GM18907 (cell line): ENCODE data around the gene NPM1.
"Not testable (repeated sequence)": the region's sequence is repeated elsewhere in the genome, so short reads cannot be mapped to it uniquely, and the experiment has no call there.

Source experiments
- ATAC-seq: cut with Tn5 transposase; IDR thresholded peaks from one replicate; pipeline ENCODE4 v1.9.1; 2021; ENCODE audit warnings: mild to moderate bottlenecking, moderate library complexity; ENCODE audit not compliant: unreplicated experiment

The NPM1 gene, protein sequence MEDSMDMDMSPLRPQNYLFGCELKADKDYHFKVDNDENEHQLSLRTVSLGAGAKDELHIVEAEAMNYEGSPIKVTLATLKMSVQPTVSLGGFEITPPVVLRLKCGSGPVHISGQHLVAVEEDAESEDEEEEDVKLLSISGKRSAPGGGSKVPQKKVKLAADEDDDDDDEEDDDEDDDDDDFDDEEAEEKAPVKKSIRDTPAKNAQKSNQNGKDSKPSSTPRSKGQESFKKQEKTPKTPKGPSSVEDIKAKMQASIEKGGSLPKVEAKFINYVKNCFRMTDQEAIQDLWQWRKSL

DNA sequence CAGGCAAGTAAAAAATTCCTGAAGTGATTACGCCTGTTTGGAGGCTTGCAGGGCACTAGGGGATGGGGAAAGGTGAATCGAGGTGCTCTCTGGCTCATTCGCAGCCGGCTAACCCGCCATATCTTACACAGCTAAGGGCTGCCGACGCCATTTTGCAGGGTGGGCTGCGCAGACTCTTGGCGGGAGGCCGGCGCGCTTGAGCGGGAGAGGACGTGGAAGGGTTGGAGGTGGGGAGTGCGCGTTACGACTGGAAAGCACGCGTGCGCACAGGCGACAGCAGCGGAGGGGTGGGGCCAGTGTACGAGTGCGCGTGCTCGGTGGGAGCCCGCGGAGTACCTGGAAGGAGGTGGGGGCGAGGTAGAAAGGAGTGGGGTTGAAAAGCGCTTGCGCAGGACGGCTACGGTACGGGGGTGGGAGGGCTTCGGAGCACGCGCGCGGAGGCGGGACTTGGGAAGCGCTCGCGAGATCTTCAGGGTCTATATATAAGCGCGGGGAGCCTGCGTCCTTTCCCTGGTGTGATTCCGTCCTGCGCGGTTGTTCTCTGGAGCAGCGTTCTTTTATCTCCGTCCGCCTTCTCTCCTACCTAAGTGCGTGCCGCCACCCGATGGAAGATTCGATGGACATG, at the start of gene NPM1:
TSS of gene NPM1 (plus strand) at position 505 of the 625 bp plus-strand sequence. CDS start at position 605, 100 bp downstream.
- ATAC-seq, result peak; percentile 82

DNA sequence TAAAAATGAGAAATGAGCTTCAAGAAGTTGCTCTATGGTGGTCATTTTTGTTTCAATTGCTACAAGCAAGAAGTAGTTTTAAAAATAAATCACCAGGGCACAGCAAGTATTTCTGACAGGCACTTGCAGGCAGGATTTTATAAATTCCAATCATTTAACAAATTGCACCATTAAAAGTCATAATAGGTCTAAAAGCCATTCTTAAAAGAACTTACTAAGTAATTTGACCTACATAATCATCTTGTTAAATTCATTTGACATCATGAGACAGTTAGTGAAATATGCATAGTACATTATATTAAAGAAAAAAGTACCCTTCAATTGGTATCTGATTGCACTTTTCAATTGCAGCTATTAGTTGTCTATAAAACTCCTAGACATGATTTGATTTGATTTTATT, 47.6 kb upstream of the NPM1 start:
- no peak for ATAC-seq

DNA sequence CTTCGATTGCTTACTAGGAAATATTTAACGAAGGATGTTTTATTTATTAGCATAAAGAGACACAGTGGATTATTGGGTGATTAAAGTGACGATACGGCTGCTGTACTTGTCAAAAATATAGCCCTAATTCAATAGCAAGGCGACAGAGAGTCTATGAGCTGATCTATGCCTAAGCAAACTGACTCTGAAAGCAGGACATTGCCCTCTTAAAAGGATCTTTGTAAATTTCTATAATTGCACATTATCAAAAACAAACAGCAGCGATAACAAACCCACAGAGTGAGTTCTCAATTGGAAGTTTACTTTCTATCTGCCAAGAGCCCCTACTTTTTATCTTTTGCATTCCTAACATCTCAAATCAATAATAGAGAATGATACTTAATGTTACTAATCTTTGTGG, 47.2 kb upstream of the NPM1 start:
- no peak for ATAC-seq

DNA sequence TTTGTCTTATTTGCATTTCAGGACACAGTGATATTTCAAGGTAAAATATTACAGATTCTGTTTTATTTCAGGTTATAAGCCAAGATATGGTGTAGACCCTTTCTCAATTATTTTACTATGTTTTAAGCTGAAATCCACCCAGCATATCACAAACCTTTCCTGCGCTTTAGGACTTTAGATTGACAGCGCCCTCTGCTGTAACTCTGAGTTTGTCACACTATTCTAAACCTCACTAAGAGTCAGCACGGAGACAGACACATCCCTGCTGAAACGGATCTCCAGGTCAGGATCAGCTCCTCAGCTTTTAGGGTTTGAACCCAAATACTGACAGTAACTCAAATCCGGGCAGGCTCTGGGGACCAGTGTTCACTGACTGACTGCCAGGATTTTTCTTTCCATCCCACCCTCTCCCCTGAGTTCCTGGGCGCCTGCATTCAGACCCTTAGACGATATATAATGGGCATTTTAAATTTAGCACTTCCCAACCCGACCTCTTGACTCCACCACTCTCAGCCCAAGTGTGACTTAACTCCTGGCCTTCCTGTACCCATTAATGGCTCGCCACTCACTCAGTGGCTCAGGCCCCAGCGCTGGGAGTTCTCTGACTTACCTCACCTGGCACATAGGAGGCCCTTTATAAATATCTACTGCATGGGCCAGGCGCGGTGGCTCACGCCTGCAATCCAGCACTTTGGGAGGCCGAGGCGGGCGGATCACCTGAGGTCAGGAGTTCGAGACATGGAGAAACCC, 45.1 kb upstream of the NPM1 start:
- ATAC-seq, result peak; percentile 51

DNA sequence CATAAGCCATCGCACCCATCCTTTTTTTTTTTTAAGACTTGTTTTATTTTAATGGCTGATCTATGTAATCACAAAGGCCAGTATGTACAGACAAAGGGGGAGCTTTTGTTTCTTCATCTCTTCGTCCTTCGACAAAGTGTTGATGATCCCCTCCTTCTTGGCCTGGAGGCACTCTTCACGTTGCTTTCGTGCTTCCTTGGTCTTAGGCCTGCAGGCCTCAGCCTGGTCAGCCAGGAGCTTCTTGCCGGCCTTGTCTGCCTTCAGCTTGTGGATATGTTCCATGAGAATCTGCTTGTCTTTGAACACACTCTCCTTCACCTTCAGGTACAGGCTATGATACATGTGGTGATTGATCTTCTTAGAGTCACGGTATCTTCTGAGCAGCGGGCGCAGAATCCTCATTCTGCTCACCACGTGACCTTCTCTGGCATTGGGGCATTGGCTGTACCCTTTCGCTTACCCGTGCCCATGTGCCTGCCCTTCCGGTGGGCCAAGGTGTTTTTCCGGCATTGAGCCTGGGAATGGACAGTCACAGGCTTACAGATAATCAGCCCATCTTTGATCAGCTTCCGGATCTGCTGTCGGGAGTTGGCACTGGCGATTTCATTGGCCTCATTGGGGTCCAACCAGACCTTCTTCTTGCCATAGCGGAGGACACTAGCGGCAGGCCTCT, 42.6 kb upstream of the NPM1 start:
- ATAC-seq, result no peak

DNA sequence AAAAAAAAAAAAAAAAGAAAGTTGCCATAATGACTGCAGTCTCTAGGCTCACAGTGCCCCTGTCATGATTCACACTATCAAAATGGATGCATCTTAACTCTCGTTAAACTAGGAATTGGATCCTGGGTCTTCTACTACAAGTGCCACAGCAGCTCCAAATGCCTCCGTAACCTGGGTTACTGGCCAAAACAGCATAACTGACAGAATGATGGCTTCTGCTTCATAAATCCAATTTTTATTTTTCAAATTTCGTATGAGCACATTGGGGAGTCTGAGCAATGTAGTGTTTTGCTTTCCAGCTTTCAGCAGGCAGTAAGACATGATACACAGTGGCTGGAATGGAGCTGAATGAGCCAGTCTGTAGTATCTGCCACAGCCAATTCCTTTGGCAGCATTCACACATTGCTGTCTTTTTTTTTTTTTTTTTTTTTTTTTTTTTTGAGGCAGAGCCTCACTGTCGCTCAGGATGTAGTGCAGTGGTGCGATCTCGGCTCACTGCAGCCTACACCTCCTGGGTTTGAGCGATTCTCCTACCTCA, 36.0 kb upstream of the NPM1 start:
- ATAC-seq, result no peak

DNA sequence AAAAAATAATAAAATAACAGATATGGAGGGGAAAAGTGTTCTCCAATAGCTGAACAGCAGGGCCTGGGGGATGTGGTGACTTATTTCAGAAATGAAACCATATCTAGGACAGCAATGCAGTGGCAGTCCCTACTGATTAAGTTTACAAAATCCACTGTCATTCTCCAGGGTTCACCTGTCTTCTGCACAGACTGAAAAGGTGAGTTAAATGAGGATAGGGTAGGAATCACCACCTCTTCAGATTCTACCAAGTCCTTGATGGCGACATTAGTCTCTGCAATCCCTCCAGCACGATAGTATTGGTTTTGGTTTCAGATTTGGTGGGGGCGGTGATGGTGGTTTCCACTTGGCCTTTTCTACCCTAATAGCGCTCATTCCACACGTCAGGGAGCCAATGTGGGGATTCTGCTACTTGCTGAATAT, 32.3 kb upstream of the NPM1 start:
- ATAC-seq, result peak; percentile 92

DNA sequence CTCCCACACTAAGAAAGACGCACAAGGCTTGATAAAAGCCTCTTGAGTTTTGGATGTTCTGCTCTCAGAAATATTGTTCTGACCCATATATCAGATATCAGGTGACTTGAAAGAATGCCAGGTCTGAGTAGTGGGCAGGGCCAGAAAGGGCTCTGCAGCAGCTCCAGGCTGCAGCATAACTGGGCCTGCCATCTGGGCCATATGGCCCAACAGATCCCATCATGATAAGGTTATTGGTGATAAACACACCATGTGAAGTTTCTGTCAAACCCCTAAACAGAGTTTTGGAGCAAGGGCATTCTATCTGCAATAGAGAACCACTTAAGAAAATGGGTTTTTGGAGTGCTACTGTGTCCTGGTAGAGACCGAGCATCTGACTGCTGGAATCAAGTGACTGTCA, 29.8 kb upstream of the NPM1 start:
- no peak for ATAC-seq

DNA sequence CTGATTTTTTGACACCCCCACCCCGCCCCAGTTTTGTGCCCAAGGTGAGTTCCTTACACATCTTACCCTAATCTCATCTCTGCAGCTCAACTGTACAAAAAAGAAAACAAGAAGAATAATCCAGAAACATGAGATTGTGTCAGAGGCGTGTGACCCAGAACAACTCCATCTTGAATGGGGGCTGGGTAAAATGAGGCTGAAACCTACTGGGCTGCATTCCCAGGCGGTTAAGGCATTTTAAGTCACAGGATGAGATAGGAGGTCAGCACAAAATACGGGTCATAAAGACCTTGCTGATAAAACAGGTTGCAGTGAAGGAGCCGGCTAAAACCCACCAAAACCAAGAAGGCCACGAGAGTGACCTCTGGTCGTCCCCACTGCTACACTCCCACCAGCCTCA, 26.5 kb upstream of the NPM1 start:
- ATAC-seq, result not testable (repeated sequence)

DNA sequence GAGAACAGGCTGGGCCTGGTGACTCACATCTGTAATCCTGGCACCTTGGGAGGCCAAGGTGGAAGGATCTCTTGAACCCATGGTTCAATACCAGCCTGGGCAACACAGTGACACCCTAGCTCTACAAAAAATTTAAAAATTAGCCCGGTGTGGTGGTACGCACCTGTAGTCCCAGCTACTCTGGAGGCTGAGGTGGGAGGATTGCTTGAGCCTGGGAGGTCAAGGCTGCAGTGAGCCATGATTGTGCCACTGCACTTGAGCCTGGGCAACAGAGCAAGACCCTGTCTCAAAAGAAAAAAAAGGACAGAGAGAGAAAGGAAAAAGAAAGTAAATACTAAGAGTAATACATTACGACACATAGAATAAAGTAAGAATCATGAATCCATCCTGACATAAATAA, 24.4 kb upstream of the NPM1 start:
- ATAC-seq, result not testable (repeated sequence)

DNA sequence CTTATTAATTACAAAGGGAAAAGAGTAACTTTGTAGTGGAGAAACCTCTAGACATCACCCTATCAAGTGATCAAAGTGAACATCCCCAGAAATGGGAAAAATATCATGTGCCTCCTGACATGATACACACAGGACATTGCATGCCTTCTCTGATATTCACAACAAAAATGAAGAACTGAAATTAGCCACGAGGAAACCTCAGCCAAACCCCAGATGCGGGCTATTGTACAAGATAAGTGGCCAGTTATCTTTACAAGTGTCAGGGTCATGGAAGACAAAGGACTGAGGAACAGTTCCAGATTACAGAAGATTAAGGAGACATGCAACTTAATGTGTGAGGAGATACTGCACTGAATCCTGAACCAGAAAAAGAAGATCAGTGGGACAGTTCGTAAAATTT, 23.8 kb upstream of the NPM1 start:
- peak; percentile 61 for ATAC-seq

DNA sequence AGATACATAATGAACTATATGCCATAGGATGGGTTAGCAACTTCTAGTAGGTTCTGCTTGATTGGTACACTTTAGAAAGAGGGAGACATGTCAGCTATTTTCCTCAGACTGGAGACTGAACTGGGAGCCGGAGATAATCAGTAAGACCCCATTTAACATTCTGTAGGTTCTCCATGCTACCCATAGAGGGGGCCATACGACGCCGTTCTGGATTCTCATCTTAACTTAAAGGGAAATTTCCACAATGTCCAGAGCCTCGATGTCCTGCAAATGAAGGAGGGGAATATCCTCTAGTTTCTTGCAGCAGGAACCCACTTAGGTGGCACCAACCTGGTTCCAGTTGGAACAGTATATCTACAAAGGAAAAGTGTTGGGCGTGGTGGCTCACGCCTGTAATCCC, 22.3 kb upstream of the NPM1 start:
- ATAC-seq, result no peak

DNA sequence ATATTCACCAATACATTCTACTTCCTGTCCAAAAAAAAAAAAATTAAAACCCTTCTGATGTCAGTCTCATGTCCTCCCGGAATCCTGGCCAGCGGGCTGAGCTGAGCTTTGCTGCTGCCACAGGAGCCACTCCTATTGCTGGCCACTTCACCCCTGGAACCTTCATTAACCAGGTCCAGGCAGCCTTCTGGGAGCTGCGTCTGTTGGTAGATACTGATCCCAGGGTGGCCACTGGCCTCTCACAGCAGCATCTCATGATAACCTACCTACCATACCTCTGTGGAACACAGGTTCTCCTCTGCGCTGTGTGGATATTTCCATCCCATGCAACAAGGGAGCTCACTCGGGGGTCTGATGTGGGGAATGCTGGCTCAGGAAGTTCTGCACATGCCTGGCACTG, 21.0 kb upstream of the NPM1 start:
- no peak for ATAC-seq

DNA sequence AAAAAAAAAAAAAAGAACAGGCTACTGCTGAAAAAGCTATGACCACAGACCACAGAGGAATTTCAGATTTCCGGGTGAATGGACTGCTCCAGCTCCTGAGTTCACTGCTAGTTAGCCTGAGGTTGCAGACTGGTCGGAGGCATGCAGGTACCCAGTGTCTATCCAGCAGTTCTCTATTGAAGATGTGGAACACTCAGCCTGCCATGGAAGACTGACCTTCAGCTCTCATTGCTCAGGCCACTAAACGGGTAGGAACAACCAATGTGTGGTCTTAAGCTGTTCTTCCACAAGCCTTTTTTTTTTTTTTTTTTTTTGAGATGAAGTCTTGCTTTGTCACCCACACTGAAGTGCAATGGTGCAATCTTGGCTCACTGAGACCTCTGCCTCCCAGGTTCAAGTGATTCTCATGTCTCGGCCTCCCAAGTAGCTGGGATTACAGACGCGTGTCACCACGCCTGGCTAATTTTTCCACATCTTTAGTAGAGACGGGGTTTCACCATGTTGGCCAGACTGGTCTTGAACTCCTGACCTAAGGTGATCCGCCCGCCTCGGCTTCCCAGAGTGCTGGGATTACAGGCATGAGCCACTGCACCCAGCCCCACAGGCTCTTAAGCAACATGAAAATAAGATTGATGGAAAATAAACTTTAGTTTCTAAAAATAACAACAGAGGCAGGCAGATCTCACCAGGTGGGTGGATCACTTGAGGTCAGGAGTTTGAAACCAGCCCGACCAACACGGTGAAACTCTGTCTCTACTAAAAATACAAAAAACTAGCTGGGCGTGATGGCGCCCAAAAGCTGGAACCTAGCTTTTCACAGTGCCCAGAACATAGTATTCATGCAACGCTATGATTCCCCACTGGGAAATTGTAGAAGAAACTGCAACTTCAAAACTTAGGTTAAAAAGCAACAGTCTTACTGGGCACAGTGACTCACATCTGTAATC, 20.0 kb upstream of the NPM1 start:
- ATAC-seq, result no peak

DNA sequence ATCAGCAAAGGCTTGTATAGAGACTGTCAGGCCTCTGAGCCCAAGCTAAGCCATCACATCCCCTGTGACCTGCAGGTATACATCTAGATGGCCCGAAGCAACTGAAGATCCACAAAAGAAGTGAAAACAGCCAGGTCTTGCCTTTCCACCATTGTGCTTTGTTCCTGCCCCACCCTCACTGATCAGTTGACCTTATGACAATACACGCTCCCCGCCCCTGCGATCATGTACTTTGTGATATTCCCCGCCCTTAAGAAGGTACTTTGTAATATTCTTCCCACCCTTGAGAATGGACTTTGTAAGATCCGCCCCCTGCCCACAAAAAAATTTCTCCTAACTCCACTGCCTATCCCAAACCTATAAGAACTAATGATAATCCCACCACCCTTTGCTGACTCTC, 18.6 kb upstream of the NPM1 start:
- no peak for ATAC-seq

DNA sequence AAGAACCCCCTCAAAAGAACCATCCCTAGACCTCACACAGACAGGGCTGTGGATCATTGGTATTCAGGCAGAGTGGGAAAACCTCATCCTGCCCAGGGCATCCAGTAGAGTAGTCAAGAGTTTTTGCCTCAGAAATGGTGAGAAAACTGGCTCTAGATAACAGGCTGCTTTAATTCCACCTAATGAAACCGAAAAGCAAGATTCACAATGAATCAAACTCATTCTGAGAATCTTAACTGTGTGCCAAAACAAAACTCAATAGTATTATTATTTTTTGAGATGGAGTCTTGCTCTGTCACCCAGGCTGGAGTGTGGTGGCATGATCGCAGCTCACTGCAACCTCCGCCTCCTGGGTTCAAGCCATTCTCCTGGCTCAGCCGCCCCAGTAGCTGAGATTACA, 17.8 kb upstream of the NPM1 start:
- ATAC-seq, result no peak

DNA sequence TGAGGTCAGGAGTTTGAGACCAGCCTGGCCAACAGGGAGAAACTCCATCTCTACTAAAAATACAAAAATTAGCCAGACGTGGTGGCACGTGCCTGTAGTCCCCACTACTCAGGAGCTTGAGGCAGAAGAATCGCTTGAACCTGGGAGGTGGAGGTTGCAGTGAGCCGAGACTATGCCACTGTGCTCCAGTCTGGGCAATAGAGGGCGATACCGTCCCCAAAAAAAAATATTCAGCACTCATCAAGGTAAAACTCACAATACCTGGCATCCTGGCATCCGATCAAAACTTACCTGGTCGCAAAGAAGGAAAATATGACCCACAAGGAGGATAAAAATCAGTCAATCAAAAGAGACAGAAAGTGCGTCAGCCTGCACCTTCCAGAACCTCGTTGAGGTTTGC, 16.8 kb upstream of the NPM1 start:
- ATAC-seq, result not testable (repeated sequence)

DNA sequence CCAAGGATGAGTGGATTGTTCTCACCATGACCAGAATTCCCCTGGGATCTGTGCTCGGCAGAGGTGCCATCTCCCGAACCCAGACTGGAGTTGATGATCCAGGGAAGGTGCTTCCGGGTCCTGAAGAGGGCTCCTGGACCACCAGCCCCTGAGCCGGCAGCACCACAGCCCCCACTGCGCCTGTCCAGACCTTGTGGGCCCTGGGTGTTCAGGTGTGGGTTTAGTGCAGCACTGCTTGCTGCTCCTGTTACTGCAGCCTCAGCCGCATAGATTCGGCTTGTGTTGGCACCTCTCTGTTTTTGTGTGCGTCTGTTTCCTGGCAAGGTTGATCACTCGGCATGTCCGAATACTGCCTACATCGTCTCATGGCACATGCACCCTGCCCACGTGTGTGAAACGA, 16.3 kb upstream of the NPM1 start:
- ATAC-seq, result no peak

DNA sequence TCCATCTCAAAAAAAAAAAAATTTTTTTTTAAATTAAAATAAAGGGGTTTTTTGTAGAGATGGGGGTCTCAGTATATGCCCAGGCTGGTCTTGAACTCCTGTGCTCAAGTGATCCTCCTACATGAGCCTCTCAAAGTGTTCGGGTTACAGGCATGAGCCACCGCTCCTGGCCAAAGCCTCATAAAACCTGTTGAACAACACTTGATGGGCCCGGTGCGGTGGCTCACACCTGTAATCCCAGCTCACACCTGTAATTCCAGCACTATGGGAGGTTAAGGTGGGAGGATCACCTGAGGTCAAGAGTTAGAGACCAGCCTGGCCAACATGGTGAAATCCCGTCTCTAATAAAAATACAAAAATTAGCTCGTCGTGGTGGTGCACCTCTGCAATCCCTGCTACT, 7.7 kb upstream of the NPM1 start:
- ATAC-seq, result no peak

DNA sequence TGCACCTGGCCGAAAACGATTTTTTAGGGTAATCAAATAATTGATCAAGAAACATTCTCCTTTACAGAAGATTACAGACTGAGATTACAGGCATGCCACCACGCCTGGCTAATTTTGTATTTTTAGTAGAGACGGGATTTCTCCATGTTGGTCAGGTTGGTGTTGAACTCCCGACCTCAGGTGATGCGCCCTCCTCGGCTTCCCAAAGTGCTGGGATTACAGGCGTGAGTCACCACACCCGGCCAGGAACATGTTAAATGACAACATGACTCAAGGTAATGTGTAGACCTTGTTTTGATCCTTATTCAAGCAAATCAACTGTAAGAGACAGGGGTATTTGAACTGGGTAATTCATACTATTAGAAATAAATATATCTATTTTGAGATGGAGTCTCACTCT, 3.2 kb upstream of the NPM1 start:
- ATAC-seq, result not testable (repeated sequence)
